WTC11 (cell line): ENCODE measurements around the gene CDH11. TPM values are rescaled to one million over a fixed set of nuclear protein-coding genes. Genes with fewer than 3 reads are reported as not detected.

Experiments
- ATAC-seq: fragments of 200-7000 bp; cut with Tn5 transposase; 2 replicates; pipeline ENCODE4 v1.10.0; 2021; ENCODE audit warnings: mild to moderate bottlenecking, moderate library complexity
- CTCF ChIA-PET: fragments of 300-600 bp; sonication (Branson Sonifier 250); formaldehyde crosslinking; loops from one replicate; lab custom pipeline; 2021; ENCODE audit warnings: antibody characterized with exemption; lab: Charles Lee
- POLR2A ChIA-PET: fragments of 350-600 bp; sonication (Branson Sonifier 250); formaldehyde crosslinking; loops from one replicate; lab custom pipeline; 2021; ENCODE audit warnings: antibody characterized with exemption; lab: Charles Lee
- DNase-seq: peaks from one replicate; pipeline ENCODE4 v3.0.0; 2021; ENCODE audit warnings: low spot score
- H3K27ac Mint-ChIP-seq: 2 replicates; pipeline ENCODE4 v1.8.0; 2021; ENCODE audit warnings: mixed read lengths
- H3K27me3 Mint-ChIP-seq: 2 replicates; pipeline ENCODE4 v1.8.0; 2021; ENCODE audit warnings: low read depth, mild to moderate bottlenecking, moderate library complexity, mixed read lengths
- H3K36me3 Mint-ChIP-seq: 2 replicates; pipeline ENCODE4 v1.8.0; 2021; ENCODE audit warnings: mixed read lengths
- H3K4me1 Mint-ChIP-seq: 2 replicates; pipeline ENCODE4 v1.8.0; 2022; ENCODE audit warnings: mixed read lengths
- H3K4me3 Mint-ChIP-seq: 2 replicates; pipeline ENCODE4 v1.8.0; 2021; ENCODE audit warnings: mild to moderate bottlenecking, moderate library complexity, mixed read lengths
- H3K9me3 Mint-ChIP-seq: 2 replicates; pipeline ENCODE4 v1.8.0; 2021; ENCODE audit warnings: mixed read lengths
- ATF3 ChIP-seq: sonication (generic); formaldehyde crosslinking; conservative IDR thresholded peaks from 2 replicates; pipeline ENCODE4 v1.8.1; 2022; ENCODE audit warnings: mild to moderate bottlenecking, missing genetic modification reagents
- CTCF ChIP-seq: fragments of 200-600 bp; IDR thresholded peaks from 2 replicates; pipeline ENCODE4 v1.8.0; 2022; ENCODE audit warnings: antibody characterized with exemption
- EMX1 ChIP-seq: fragments of 250-450 bp; sonication (Bioruptor Pico); IDR thresholded peaks from 2 replicates; pipeline ENCODE4 v1.8.0; 2021; ENCODE audit warnings: mild to moderate bottlenecking
- ERG ChIP-seq: fragments of 250-450 bp; sonication (Bioruptor Pico); IDR thresholded peaks from 2 replicates; pipeline ENCODE4 v1.8.0; 2021; ENCODE audit warnings: mild to moderate bottlenecking
- GRHL2 ChIP-seq: fragments of 250-450 bp; sonication (Bioruptor Pico); IDR thresholded peaks from 2 replicates; pipeline ENCODE4 v1.8.0; 2022; ENCODE audit warnings: mild to moderate bottlenecking, moderate library complexity; ENCODE audit not compliant: insufficient replicate concordance, severe bottlenecking
- IRF2 ChIP-seq: sonication (generic); formaldehyde crosslinking; IDR thresholded peaks from 2 replicates; pipeline ENCODE4 v1.8.0; 2022; ENCODE audit warnings: low read depth, missing genetic modification reagents, borderline replicate concordance
- KAT7 ChIP-seq: sonication (generic); formaldehyde crosslinking; IDR thresholded peaks from 2 replicates; pipeline ENCODE4 v1.8.1; 2023; ENCODE audit warnings: missing genetic modification reagents, mild to moderate bottlenecking, borderline replicate concordance
- NFYB ChIP-seq: sonication (generic); formaldehyde crosslinking; conservative IDR thresholded peaks from 2 replicates; pipeline ENCODE4 v1.8.0; 2022; ENCODE audit warnings: low read depth, missing genetic modification reagents
- NR3C1 ChIP-seq: sonication (generic); formaldehyde crosslinking; conservative IDR thresholded peaks from 2 replicates; pipeline ENCODE4 v1.8.1; 2023; ENCODE audit warnings: low read depth, mild to moderate bottlenecking, missing genetic modification reagents
- PREB ChIP-seq: sonication (generic); formaldehyde crosslinking; IDR thresholded peaks from 2 replicates; pipeline ENCODE4 v1.8.1; 2022; ENCODE audit warnings: mild to moderate bottlenecking, missing genetic modification reagents, moderate library complexity, borderline replicate concordance
- PRRX2 ChIP-seq: fragments of 250-450 bp; sonication (Bioruptor Pico); IDR thresholded peaks from 2 replicates; pipeline ENCODE4 v1.8.0; 2021; ENCODE audit warnings: mild to moderate bottlenecking
- RELA ChIP-seq: sonication (generic); formaldehyde crosslinking; IDR thresholded peaks from 2 replicates; pipeline ENCODE4 v1.8.1; 2022; ENCODE audit warnings: missing genetic modification reagents, mild to moderate bottlenecking, borderline replicate concordance
- SMAD3 ChIP-seq: sonication (generic); formaldehyde crosslinking; IDR thresholded peaks from 2 replicates; pipeline ENCODE4 v1.8.0; 2022; ENCODE audit warnings: missing genetic modification reagents, mild to moderate bottlenecking, borderline replicate concordance
- SOX15 ChIP-seq: fragments of 250-450 bp; sonication (Bioruptor Pico); IDR thresholded peaks from 2 replicates; pipeline ENCODE4 v1.9.0; 2021; ENCODE audit warnings: mild to moderate bottlenecking
- STAT6 ChIP-seq: sonication (generic); formaldehyde crosslinking; conservative IDR thresholded peaks from 2 replicates; pipeline ENCODE4 v1.8.1; 2023; ENCODE audit warnings: mild to moderate bottlenecking, low read depth, missing genetic modification reagents, moderate library complexity
- TP53 ChIP-seq: sonication (generic); formaldehyde crosslinking; IDR thresholded peaks from 2 replicates; pipeline ENCODE4 v1.8.1; 2023; ENCODE audit warnings: mild to moderate bottlenecking, missing genetic modification reagents
- USF2 ChIP-seq: sonication (generic); formaldehyde crosslinking; IDR thresholded peaks from 2 replicates; pipeline ENCODE4 v1.8.1; 2023; ENCODE audit warnings: mild to moderate bottlenecking, missing genetic modification reagents, moderate library complexity
- ZNF138 ChIP-seq: sonication (generic); formaldehyde crosslinking; conservative IDR thresholded peaks from 2 replicates; pipeline ENCODE4 v1.8.1; 2022; ENCODE audit warnings: mild to moderate bottlenecking, moderate library complexity, missing genetic modification reagents
- ZNF219 ChIP-seq: sonication (generic); formaldehyde crosslinking; IDR thresholded peaks from 2 replicates; pipeline ENCODE4 v1.8.0; 2023; ENCODE audit warnings: missing genetic modification reagents, mild to moderate bottlenecking, borderline replicate concordance
- ZNF423 ChIP-seq: fragments of 250-450 bp; sonication (Bioruptor Pico); IDR thresholded peaks from 2 replicates; pipeline ENCODE4 v2.1.2; 2022; ENCODE audit warnings: mild to moderate bottlenecking, moderate library complexity
- ZNF512 ChIP-seq: sonication (generic); formaldehyde crosslinking; IDR thresholded peaks from 2 replicates; pipeline ENCODE4 v1.8.1; 2022; ENCODE audit warnings: missing genetic modification reagents, borderline replicate concordance
- total RNA-seq: library from RNA; stranded (reverse); gene quantifications from 3 replicates; pipeline ENCODE4 v1.2.3, GENCODE V29; 2021

The CDH11 gene
- total RNA-seq, 1 experiment from 2014 or later = 11.6 TPM

GRCh38 chr16:65071433-65072311 lies 50.2 kb downstream of the CDH11 start:
- Mint-ChIP-seq H3K9me3 (no peaks in the 10 kb centered on the region), H3K36me3 (no peaks in the 10 kb centered on the region), H3K4me1 (peaks cover 11% of the 10 kb centered on the region), H3K4me3 (no peak overlapping the region), H3K27me3 (no peaks in the 10 kb centered on the region), H3K27ac (peak overlapping the region; percentile 37; the same call in 1 of the 2 replicates)
- ChIA-PET CTCF (no interaction called here), POLR2A (no interaction called here)
- ATAC-seq (no peak), DNase-seq (no peak)
- TF ChIP-seq NFYB (CRISPR knock-in tag) (no peak), PRRX2 (CRISPR knock-in tag) (no peak), EMX1 (CRISPR knock-in tag) (no peak), ATF3 (no peak), USF2 (CRISPR knock-in tag) (no peak), ZNF423 (CRISPR knock-in tag) (no peak), ZNF512 (no peak), STAT6 (CRISPR knock-in tag) (no peak), RELA (CRISPR knock-in tag) (no peak), TP53 (CRISPR knock-in tag) (no peak), SMAD3 (CRISPR knock-in tag) (no peak), NR3C1 (no peak), CTCF (no peak), KAT7 (no peak), SOX15 (CRISPR knock-in tag) (no peak)
- TF ChIP-seq, all 79 proteins: peak for 0

- Mint-ChIP-seq H3K4me1 (peaks cover 11% of the 10 kb centered on the region), H3K9me3 (no peaks in the 10 kb centered on the region), H3K36me3 (no peaks in the 10 kb centered on the region), H3K27me3 (no peaks in the 10 kb centered on the region), H3K4me3 (no peak overlapping the region), H3K27ac (no peak overlapping the region)
- peak; percentile 56; the same call in 1 of the 2 replicates for ATAC-seq
- POLR2A ChIA-PET = no interaction called here
- no peak for TF ChIP-seq IRF2
- TF ChIP-seq NFYB (CRISPR knock-in tag) = no peak
- no peak for TF ChIP-seq PREB (CRISPR knock-in tag)
- no peak for TF ChIP-seq ERG (CRISPR knock-in tag)
- no peak for TF ChIP-seq NR3C1
- TF ChIP-seq GRHL2 = no peak
- TF ChIP-seq ZNF219 (CRISPR knock-in tag) = no peak
- TF ChIP-seq ZNF138 (CRISPR knock-in tag) = no peak
- no peak for DNase-seq
- CTCF ChIA-PET = no interaction called here
Observed at GRCh38 chr16:65070831-65071432, 50.9 kb downstream of the CDH11 start.
